Stimulated activated CD4-positive, alpha-beta T cell treated with anti-CD3 and anti-CD28 coated beads, Interleukin-15, amount 100 ng/mL, for 1 hour (primary cell): Measurements from ENCODE around the gene UFSP2.
"Not testable (repeated sequence)": the region's sequence is repeated elsewhere in the genome, so short reads cannot be mapped to it uniquely, and the experiment has no call there.

Source experiments
- DNase-seq, 2 donors: peaks; one replicate each; pipeline ENCODE4 v3.0.0-alpha.2; 2020; ENCODE audit warnings: low read depth in 1 of 2, low spot score in 1 of 2

UFSP2 gene

GRCh38 chr4:185384930-185385331 lies 40.8 kb downstream of the UFSP2 start:
- DNase-seq = no peak

DNA sequence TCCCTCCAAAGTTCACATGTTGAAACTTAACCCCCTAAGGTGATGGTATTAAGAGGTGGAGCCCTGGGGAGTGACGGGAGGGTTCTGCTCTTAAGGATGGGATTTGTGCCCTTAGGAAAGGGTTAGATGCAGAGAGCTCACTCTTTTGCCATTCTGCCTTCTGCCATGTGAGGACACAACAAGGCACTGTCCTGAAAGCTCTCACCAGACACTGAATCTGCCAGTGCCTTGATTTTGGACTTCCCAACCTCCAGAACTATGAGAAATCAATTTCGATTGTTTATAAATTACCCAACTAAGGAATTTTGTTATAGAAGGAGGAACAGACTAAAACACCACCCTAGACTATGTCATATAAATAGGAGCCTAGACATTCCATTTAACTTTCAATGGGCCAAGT lies 41.7 kb downstream of the UFSP2 start:
- DNase-seq = no peak

- DNase-seq = no peak
These were observed 42.3 kb downstream of the UFSP2 start for GRCh38 chr4:185383451-185383850.

DNA sequence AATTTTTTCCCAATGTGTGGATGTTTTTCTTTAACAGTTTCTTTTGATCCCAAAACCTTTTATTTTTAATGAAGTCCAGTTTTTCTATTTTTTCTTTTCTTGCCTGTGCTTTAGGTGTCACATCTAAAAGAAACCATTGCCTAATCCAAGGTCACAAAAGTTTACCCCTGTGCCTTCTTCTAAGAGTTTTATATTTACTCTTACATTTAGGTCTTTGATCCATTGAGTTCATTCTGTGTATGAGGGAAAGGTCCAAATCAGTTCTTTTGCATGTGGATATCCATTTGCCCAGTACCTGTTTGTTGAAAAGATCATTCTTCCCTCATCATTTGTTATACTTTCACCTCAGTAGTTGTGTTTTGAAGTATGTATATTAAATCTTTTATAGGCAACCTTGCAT lies 43.0 kb downstream of the UFSP2 start:
- DNase-seq = no peak

DNA sequence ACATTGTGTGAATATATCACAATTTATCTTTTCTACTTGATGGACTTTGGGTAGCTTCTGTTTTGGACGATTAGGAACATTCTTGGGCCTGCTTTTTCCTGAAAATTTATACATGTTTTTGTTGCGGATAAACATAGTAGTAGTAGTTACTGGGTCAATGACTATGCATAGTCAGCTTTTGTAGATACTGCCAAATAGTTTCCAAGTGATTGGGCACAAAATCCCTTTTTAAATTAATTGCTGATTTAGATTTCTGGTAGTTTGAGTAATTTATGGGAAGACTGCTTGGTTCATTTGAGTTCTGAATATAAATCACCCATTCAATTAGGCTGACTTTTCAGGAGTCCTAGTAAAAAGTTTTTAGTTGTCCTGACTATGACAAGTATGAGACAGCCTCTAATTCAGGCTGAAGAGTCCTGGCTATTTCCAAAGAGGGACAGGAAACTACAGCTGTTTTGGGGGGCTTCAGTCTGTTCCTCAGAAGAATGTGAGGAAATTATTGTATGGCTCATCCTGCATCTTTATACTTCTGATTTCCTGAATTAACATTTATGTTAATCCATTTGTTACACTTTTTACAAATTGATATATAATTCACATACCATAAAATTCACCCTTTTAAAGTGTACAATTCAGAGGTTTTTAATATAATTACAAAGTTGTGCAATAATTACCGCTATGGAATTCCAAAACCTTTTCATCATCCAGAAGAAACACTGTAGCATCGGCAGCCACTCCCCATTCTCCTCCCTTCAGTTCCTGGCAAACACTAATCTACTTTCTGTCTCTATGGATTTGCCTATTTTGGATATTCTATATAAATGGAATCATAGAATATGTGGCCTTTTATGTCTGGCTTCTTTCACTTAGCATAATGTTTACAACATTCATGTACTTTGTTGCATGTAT lies 44.2 kb downstream of the UFSP2 start:
- DNase-seq = no peak

- no peak for DNase-seq
These were observed 45.4 kb downstream of the UFSP2 start for GRCh38 chr4:185380320-185380719.

GRCh38 chr4:185379326-185380295 lies 46.2 kb downstream of the UFSP2 start:
- no peak for DNase-seq

DNA sequence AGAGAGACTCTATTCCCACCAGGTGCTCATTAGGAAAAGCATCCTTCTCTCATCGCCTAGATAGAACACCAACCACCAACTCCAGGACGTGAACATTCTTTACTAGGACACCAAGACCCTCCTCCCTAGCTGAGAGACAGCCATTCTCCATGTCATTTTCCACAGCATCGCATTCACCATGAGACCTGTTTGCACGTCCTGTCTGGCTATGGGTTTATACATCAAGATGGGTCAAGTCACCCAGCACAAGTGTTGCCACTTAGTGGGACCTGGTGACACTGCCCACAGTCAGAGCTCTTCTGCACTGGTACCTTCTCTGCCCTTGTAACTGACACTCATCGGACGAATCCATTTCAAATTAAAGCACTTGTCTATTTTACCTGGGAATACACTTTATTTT lies 47.5 kb downstream of the UFSP2 start:
- DNase-seq = no peak

DNA sequence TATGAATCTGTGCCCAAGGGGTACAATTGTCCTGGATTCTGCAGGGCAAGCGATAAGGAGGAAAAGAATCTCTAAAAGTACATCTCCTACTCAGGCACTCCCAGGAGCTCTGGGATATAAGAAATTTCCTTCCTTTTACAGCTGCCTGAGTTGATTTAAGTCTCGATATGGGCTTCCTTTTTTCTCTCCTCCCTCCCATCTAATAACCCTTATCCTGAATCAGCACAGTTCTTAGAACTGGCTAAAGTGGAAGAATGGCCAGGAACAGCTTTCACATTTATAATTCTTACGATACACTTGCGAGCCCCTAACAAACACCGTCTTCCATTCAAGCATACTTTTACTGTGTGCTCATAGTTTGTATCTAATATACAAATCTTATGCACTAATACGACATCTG lies 51.2 kb downstream of the UFSP2 start:
- DNase-seq = no peak

GRCh38 chr4:185374027-185374426 lies 51.7 kb downstream of the UFSP2 start:
- DNase-seq = no peak

GRCh38 chr4:185371702-185372101 lies 54.1 kb downstream of the UFSP2 start:
- no peak for DNase-seq

DNA sequence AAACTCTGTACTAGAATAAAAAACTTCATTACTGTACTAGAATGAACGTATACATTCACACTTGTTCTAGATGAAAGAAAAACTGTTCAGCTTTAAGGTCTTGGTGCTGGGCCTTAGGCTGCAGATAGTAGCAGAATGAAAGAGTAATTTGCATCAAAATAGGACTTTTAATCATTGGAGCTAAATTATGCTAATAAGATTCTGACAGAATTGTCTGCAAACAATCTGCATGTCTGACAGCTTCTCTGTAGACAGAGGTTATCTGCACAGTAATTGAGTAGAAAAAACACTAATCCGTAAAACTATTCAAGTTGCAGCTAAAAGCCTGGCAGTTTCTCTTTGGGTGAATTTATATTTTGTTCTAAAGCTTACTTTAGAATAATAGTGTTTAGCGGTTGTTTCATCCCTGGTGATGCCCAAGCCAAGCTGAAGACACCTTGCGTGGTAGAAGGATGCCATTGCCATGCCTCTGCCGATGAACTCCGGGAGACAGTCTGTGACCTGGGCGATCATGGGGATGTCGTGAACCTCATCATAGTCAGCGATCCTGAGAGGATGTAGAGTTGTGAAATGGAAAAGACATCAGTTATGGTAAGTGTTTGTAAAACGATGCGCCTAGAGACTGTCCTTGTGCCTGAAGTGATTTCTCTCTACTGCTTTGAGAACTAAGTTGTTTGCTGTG lies 55.4 kb downstream of the UFSP2 start:
- no peak for DNase-seq

- DNase-seq = no peak
These were observed 56.0 kb downstream of the UFSP2 start for GRCh38 chr4:185369731-185370130.

DNA sequence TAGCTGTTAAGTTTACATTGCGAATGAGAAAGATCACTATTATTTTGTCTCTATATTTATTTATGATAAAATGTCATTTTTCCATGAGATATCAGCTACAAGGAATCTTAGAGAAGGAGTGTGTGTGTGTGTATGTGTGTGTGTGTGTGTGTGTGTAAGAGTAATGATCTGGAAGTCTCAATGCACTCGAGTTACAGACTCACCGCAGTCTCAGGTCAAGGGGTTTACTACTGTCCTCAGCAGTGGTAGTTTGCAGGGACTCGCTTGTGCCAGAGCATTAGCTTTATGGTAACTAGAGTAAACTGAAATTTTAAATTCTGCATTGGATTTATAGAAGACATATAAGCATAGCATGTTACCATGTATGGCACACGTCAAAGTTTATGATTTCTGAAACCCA lies 60.9 kb downstream of the UFSP2 start:
- no peak for DNase-seq

DNA sequence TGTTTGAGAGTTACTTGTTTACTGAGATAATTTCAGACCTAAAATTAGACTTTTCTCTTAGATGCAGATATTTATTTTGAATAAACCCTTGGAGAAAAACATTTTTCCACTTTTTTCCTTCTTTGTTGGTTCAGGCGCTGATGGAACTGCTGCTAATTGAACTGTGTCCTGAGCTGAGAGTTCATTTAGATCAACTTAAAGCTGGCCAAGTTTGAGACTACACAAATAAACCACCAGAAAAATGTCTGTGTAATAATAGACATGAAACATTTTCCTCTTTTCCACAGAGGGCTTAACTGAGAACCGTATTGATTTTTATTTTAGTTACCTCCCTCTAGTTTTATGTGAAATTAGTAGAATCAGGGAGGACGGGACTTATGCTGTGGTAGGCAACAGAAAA lies 62.5 kb downstream of the UFSP2 start:
- DNase-seq = no peak

- not testable (repeated sequence) for DNase-seq
These were observed 63.2 kb downstream of the UFSP2 start for GRCh38 chr4:185362570-185362969.

DNA sequence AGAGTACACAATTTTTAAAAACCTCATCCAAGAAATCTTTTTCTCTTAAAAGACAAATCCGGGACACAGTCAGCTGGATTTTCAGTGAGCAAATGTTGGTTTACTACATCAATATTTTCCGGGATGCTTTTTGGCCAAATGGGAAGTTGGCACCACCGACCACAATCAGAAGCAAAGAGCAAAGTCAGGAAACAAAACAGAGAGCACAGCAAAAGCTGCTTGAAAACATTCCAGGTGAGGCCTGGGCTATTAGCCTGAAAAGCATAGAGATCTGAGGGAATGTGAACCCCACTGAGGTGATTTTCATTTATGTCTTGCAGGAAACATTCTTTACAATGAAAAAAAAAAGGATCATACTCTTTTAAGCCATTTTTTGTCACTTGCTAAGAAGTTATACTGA lies 63.9 kb downstream of the UFSP2 start:
- DNase-seq = no peak

GRCh38 chr4:185359767-185360446 lies 65.9 kb downstream of the UFSP2 start:
- no peak for DNase-seq

DNA sequence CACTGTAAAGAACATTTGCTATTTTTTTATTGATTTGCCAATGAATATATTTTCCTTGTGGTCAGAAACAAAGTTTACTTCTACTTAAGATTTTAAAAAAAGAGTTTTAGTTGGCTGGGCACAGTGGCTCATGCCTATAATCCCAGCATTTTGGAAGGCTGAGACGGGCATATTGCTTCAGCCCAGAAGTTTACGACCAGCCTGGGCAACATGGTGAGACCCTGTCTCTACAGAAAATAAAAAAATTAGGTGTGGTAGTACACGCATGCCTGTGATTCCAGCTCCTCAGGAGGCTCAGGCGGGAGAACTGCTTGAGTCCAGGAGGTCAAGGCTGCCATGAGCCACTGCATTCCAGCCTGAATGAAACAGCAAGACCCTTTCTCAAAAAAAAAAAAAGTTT lies 66.8 kb downstream of the UFSP2 start:
- no peak for DNase-seq

DNA sequence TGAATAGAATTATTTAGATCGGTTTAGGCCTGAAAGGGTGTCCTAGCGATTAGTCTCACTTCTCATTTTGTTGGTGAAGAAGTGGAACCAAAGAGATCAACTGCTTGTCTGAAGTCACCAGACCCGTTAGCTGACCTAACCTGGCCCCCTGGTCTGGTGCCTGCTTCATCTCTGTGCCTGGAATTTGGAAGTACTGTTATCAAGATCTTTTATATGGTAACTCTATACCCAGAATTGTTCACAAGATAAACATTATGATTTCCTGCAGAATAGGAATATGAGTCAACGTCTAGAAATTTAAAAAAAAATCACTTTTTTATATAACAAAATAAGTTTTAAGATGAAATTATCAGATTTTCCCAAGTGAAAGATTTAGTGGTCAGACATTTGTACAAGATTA lies 67.2 kb downstream of the UFSP2 start:
- DNase-seq = no peak
